GM12878 (cell line): Measurements from ENCODE around the gene RWDD2A. TPM values are rescaled to one million over a fixed set of nuclear protein-coding genes. Genes with fewer than 3 reads are reported as not detected.

ENCODE experiments used
- ATAC-seq: fragments of 200-7000 bp; cut with Tn5 transposase; 3 replicates; pipeline ENCODE4 v1.9.1; 2020; ENCODE audit warnings: mild to moderate bottlenecking, moderate library complexity
- BruUV-seq: library from RNA; stranded (reverse); fragments of 400-500 nt; replicated peaks from 2 replicates; lab custom pipeline; 2021; lab: Mats Ljungman, UMichigan
- CTCF ChIA-PET: fragments of 300-600 bp; sonication (Branson Sonifier 250); formaldehyde crosslinking; extraction: SDS; loops from one replicate; lab custom pipeline; 2021; ENCODE audit warnings: inconsistent platforms; lab: Yijun Ruan, JAX
- POLR2A ChIA-PET: fragments of 350-600 bp; formaldehyde crosslinking; extraction: SDS; loops from one replicate; lab custom pipeline; 2021; ENCODE audit warnings: inconsistent platforms; lab: Charles Lee
- RAD21 ChIA-PET: fragments of 300-600 bp; sonication (Branson Sonifier 250); formaldehyde crosslinking; loops from one replicate; lab custom pipeline; 2023; ENCODE audit warnings: antibody characterized with exemption; ENCODE audit not compliant: unreplicated experiment; lab: Charles Lee
- SMC1A ChIA-PET: fragments of 300-600 bp; sonication (Branson Sonifier 250); formaldehyde crosslinking; loops from one replicate; lab custom pipeline; 2023; ENCODE audit not compliant: unreplicated experiment, uncharacterized antibody; lab: Charles Lee
- DNase-seq: peaks from one replicate; pipeline ENCODE4 v3.0.0-alpha.2; 2011; ENCODE audit warnings: low read depth, low spot score
- FAIRE-seq: peaks from 3 replicates; lab custom pipeline; 2011; peaks lifted over from hg19 to GRCh38; lab: Jason Lieb, UNC
- H2AFZ ChIP-seq: 2 replicates; pipeline ENCODE4 v1.6.0; 2011; ENCODE audit warnings: low read depth, low read length, control low read depth; ENCODE audit not compliant: control insufficient read depth
- H3K27ac ChIP-seq: 2 replicates; pipeline ENCODE4 v1.5.1; 2011; ENCODE audit warnings: control low read depth; ENCODE audit not compliant: control insufficient read depth, insufficient read depth
- H3K27me3 ChIP-seq, 2 experiments: replicated peaks in 1 of 2; 2 replicates each; pipeline versions ENCODE4 v1.6.0 to v1.6.1; 2011; ENCODE audit warnings: low read length in 1 of 2; ENCODE audit not compliant: control insufficient read depth in 2 of 2, insufficient read depth in 2 of 2
- H3K36me3 ChIP-seq, 2 experiments: 2 replicates each; pipeline ENCODE4 v1.5.1; 2011; ENCODE audit warnings: low read length in 1 of 2; ENCODE audit not compliant: control insufficient read depth in 2 of 2, insufficient read depth in 2 of 2
- H3K4me1 ChIP-seq: 2 replicates; pipeline ENCODE4 v1.6.1; 2011; ENCODE audit warnings: mild to moderate bottlenecking, low read length, moderate library complexity, mixed read lengths; ENCODE audit not compliant: control insufficient read depth, insufficient read depth
- H3K4me2 ChIP-seq: 2 replicates; pipeline ENCODE4 v1.6.0; 2011; ENCODE audit warnings: control low read depth; ENCODE audit not compliant: control insufficient read depth, insufficient read depth
- H3K4me3 ChIP-seq: fragments of 200-600 bp; sonication (generic); 2 replicates; pipeline ENCODE4 v1.5.1; 2016
- H3K79me2 ChIP-seq: 2 replicates; pipeline ENCODE4 v1.6.0; 2011; ENCODE audit warnings: low read length; ENCODE audit not compliant: control insufficient read depth, insufficient read depth
- H3K9ac ChIP-seq: 2 replicates; pipeline ENCODE4 v1.8.0; 2011; ENCODE audit warnings: low read length, control low read depth, mixed read lengths; ENCODE audit not compliant: control insufficient read depth, insufficient read depth
- H3K9me3 ChIP-seq: replicated peaks from 3 replicates; pipeline ENCODE4 v1.5.1; 2011; ENCODE audit warnings: mild to moderate bottlenecking, low read length; ENCODE audit not compliant: control insufficient read depth, insufficient read depth
- H4K20me1 ChIP-seq: 2 replicates; pipeline ENCODE4 v1.6.0; 2011; ENCODE audit not compliant: control insufficient read depth, insufficient read depth
- HDGF ChIP-seq: fragments of 450-650 bp; IDR thresholded peaks from 2 replicates; pipeline ENCODE4 v1.6.1; 2016; ENCODE audit warnings: antibody characterized with exemption
- MAX ChIP-seq: IDR thresholded peaks from 2 replicates; pipeline ENCODE4 v1.6.1; 2012; ENCODE audit warnings: low read depth, low read length, improper control_type of control experiment
- MTA2 ChIP-seq: fragments of 450-650 bp; IDR thresholded peaks from 2 replicates; pipeline ENCODE4 v1.6.1; 2016; ENCODE audit warnings: low read depth, mild to moderate bottlenecking, moderate library complexity
- RAD21 ChIP-seq: IDR thresholded peaks from 2 replicates; pipeline ENCODE4 v1.6.1; 2011; ENCODE audit warnings: mild to moderate bottlenecking, low read depth, low read length, moderate library complexity; ENCODE audit not compliant: insufficient read depth
- RAD51 ChIP-seq: fragments of 450-650 bp; IDR thresholded peaks from 2 replicates; pipeline ENCODE4 v1.6.1; 2016; ENCODE audit warnings: moderate library complexity, mild to moderate bottlenecking, inconsistent platforms
- RFX5 ChIP-seq: IDR thresholded peaks from 2 replicates; pipeline ENCODE4 v1.6.1; 2011; ENCODE audit warnings: low read depth, low read length, improper control_type of control experiment
- SIX5 ChIP-seq: IDR thresholded peaks from 2 replicates; pipeline ENCODE4 v1.6.1; 2011; ENCODE audit warnings: mild to moderate bottlenecking, low read depth, low read length, moderate library complexity; ENCODE audit not compliant: severe bottlenecking
- SMAD1 ChIP-seq: fragments of 450-650 bp; IDR thresholded peaks from 2 replicates; pipeline ENCODE4 v1.6.1; 2018; ENCODE audit warnings: mild to moderate bottlenecking, low read depth; ENCODE audit not compliant: partially characterized antibody
- SREBF2 ChIP-seq: IDR thresholded peaks from 2 replicates; pipeline ENCODE4 v1.6.1; 2012; ENCODE audit warnings: mild to moderate bottlenecking, low read length
- STAT3 ChIP-seq: IDR thresholded peaks from 2 replicates; pipeline ENCODE4 v1.6.1; 2011; ENCODE audit warnings: low read depth, low read length, improper control_type of control experiment
- SUPT20H ChIP-seq: IDR thresholded peaks from 2 replicates; pipeline ENCODE4 v1.6.1; 2011; ENCODE audit warnings: low read depth, mild to moderate bottlenecking, low read length, moderate library complexity, borderline replicate concordance; ENCODE audit not compliant: control insufficient read depth
- TARDBP ChIP-seq: IDR thresholded peaks from 2 replicates; pipeline ENCODE4 v1.6.1; 2016; ENCODE audit warnings: borderline replicate concordance
- WRNIP1 ChIP-seq: IDR thresholded peaks from 2 replicates; pipeline ENCODE4 v1.6.1; 2011; ENCODE audit warnings: low read depth, low read length, improper control_type of control experiment, borderline replicate concordance
- YY1 ChIP-seq: IDR thresholded peaks from 2 replicates; pipeline ENCODE4 v1.6.1; 2011; ENCODE audit warnings: low read depth, mild to moderate bottlenecking, low read length
- ZNF384 ChIP-seq: IDR thresholded peaks from 2 replicates; pipeline ENCODE4 v1.6.1; 2012; ENCODE audit warnings: low read depth, mild to moderate bottlenecking, low read length, improper control_type of control experiment, borderline replicate concordance
- WGBS: methylation state at CpG from one replicate; pipeline ENCODE4 v1.1.6; 2016; ENCODE audit warnings: low lambda C conversion rate; ENCODE audit not compliant: insufficient replicate concordance, insufficient coverage; ENCODE audit errors: missing lambda C conversion rate; 5-methylcytosine and 5-hydroxymethylcytosine counted together
- in situ Hi-C: fragments of 300-500 bp; cut with MboI; formaldehyde crosslinking; loops from 9 replicates; pipeline ENCODE4 v1.14.3; 2018; ENCODE audit warnings: mixed read lengths
- intact Hi-C: fragments of 100-400 bp; cut with micrococcal nuclease; formaldehyde crosslinking; loops from one replicate; pipeline ENCODE4 v1.14.2; 2022; ENCODE audit not compliant: unreplicated experiment
- polyA plus RNA-seq, 11 experiments: library from polyadenylated mRNA; depleted of rRNA in 4 of 11; unstranded in 6 of 11; stranded (reverse) in 5 of 11; fragments of >200 nt; fragmentation: Nextera tagmentation in 4 of 11; fragmentation: Illumina TruSeq in 1 of 11; extraction: Ambion mirVana in 4 of 11; extraction: Trizol in 1 of 11; gene quantifications; 1 replicate in 1 of 11; 2 replicates in 10 of 11; pipeline versions ENCODE4 v1.2.1 to v1.2.3, GENCODE V29; 2011 to 2016; ENCODE audit warnings: inconsistent platforms in 2 of 11, missing spikeins in 2 of 11, low read depth in 1 of 11
- total RNA-seq, 4 experiments: library from RNA; depleted of rRNA in 3 of 4; stranded (reverse); fragments of >200 nt in 3 of 4; fragmentation: Illumina TruSeq in 1 of 4; extraction: Trizol in 1 of 4; gene quantifications; 2 replicates each; pipeline versions ENCODE4 v1.2.1 to v1.2.3, GENCODE V29; 2013 to 2021
- TF ChIP-seq, protein P1 (sequence below), 3 experiments: IDR thresholded peaks in 2 of 3; conservative IDR thresholded peaks in 1 of 3; 2 replicates each; pipeline ENCODE4 v1.5.1; 2011; ENCODE audit warnings: low read depth in 3 of 3, low read length in 3 of 3, mild to moderate bottlenecking in 3 of 3, control low read depth in 2 of 3, moderate library complexity in 2 of 3, inconsistent platforms in 1 of 3, mixed read lengths in 1 of 3; ENCODE audit not compliant: control insufficient read depth in 2 of 3, insufficient read depth in 1 of 3; ENCODE audit errors: extremely low read depth in 1 of 3

The RWDD2A gene
- total and polyA plus RNA-seq, 10 of the 15 experiments (the other 5 are each of a cell fraction or from before 2014, with no cell fraction given), result 2.3 to 4.6 (median 2.9) TPM

GRCh38 chr6:83185096-83185495, 8.1 kb upstream of the RWDD2A start:
- DNase-seq, result no peak
- ATAC-seq, result no peak

More at GRCh38 chr6:83185096-83185495, 8.1 kb upstream of the RWDD2A start:
- H3K36me3 ChIP-seq, result peaks cover 2 to 17% of the 10 kb centered on the region in 2 experiments; a peak in 3 of 4 replicates
- H3K4me2 ChIP-seq, result no peak overlapping the region
- POLR2A ChIA-PET, result no interaction called here
- 100% methylated on average over 2 of the region's 2 CpGs for WGBS
- CTCF ChIA-PET, result interaction anchor here (0.9 to 19.2 kb wide), 5 partner anchors 11 to 119 kb away, joined by 3 to 195 read pairs (median 4); partner anchors contain the start of genes DOP1A and UBE3D
- in situ Hi-C loops, result no loop called here
- H3K4me1 ChIP-seq, result no peaks in the 10 kb centered on the region
- SMC1A ChIA-PET, result interaction anchor here (0.6 to 12.1 kb wide), 3 partner anchors 9 to 116 kb away, joined by 3 to 108 read pairs (median 4); partner anchors contain the start of genes DOP1A and UBE3D
- BruUV-seq, result no TSS peak
- RAD21 ChIA-PET, result interaction anchor here (4.4 kb wide), 1 partner anchor 118 kb away, joined by 19 read pairs; the partner anchor contains the start of genes DOP1A and UBE3D
- peaks cover 7% of the 10 kb centered on the region for H3K79me2 ChIP-seq
- no peak overlapping the region for H3K4me3 ChIP-seq
- H3K27me3 ChIP-seq, result no peaks in the 10 kb centered on the region
- no peak for FAIRE-seq
- H3K9ac ChIP-seq, result no peak overlapping the region
- intact Hi-C loops, result no loop called here
- TF ChIP-seq HDGF (no peak), TARDBP (no peak), SIX5 (no peak), STAT3 (no peak), YY1 (no peak), WRNIP1 (no peak), MTA2 (no peak), RFX5 (no peak), ZNF384 (no peak), RAD21 (no peak), SUPT20H (no peak), MAX (no peak), SMAD1 (no peak), RAD51 (no peak), SREBF2 (no peak)
- TF ChIP-seq, protein P1, sequence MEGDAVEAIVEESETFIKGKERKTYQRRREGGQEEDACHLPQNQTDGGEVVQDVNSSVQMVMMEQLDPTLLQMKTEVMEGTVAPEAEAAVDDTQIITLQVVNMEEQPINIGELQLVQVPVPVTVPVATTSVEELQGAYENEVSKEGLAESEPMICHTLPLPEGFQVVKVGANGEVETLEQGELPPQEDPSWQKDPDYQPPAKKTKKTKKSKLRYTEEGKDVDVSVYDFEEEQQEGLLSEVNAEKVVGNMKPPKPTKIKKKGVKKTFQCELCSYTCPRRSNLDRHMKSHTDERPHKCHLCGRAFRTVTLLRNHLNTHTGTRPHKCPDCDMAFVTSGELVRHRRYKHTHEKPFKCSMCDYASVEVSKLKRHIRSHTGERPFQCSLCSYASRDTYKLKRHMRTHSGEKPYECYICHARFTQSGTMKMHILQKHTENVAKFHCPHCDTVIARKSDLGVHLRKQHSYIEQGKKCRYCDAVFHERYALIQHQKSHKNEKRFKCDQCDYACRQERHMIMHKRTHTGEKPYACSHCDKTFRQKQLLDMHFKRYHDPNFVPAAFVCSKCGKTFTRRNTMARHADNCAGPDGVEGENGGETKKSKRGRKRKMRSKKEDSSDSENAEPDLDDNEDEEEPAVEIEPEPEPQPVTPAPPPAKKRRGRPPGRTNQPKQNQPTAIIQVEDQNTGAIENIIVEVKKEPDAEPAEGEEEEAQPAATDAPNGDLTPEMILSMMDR (IDR thresholded peaks at IDR 0.05 in 2 of 3, conservative IDR thresholded peaks at IDR 0.05 in 1 of 3; ENCODE audit: control insufficient read depth in 2 of 3, extremely low read depth in 1 of 3, insufficient read depth in 1 of 3, low read depth in 3 of 3, low read length in 3 of 3), result no peak
- no peaks in the 10 kb centered on the region for H3K9me3 ChIP-seq
- no peaks in the 10 kb centered on the region for H4K20me1 ChIP-seq
- no peak overlapping the region for H2AFZ ChIP-seq
- no peak overlapping the region for H3K27ac ChIP-seq
